Tongue (tissue), 2 donors: ENCODE data around the gene ATXN7. TPM values are rescaled to one million over a fixed set of nuclear protein-coding genes. Genes with fewer than 3 reads are reported as not detected.
A peak's percentile ranks its signal among the peaks of the same experiment; 100 is the strongest.

ENCODE experiments used
- DNase-seq: peaks from one replicate; pipeline ENCODE4 v3.0.0-alpha.2; 2015
- total RNA-seq: library from RNA; depleted of rRNA; stranded (reverse); fragments of >200 nt; gene quantifications from one replicate; pipeline ENCODE4 v1.2.3, GENCODE V29; 2014

Gene ATXN7
- total RNA-seq, 1 donor from 2014 or later = 18.3 TPM

GRCh38 chr3:63966871-63967270 lies 103.2 kb downstream of the ATXN7 start:
- no peak for DNase-seq

- peak; percentile 65 for DNase-seq
Measured at GRCh38 chr3:63967675-63968611, 104.3 kb downstream of the ATXN7 start.

GRCh38 chr3:63968612-63969350 lies 105.1 kb downstream of the ATXN7 start:
- no peak for DNase-seq

GRCh38 chr3:63969876-63970275 lies 106.2 kb downstream of the ATXN7 start:
- no peak for DNase-seq

GRCh38 chr3:63970631-63971475 lies 107.2 kb downstream of the ATXN7 start:
- no peak for DNase-seq

GRCh38 chr3:63972196-63972595 lies 108.5 kb downstream of the ATXN7 start:
- DNase-seq = no peak

- DNase-seq = no peak
Measured at GRCh38 chr3:63972987-63973386, 109.3 kb downstream of the ATXN7 start.

- no peak for DNase-seq
Measured at GRCh38 chr3:63973406-63973805, 109.7 kb downstream of the ATXN7 start.

GRCh38 chr3:63974451-63974850 lies 110.8 kb downstream of the ATXN7 start:
- no peak for DNase-seq

- peak; percentile 75 for DNase-seq
Measured at GRCh38 chr3:63975723-63976122, 112.1 kb downstream of the ATXN7 start.

GRCh38 chr3:63976161-63976871 lies 112.6 kb downstream of the ATXN7 start:
- DNase-seq = peak; percentile 61

- DNase-seq = no peak
Measured at GRCh38 chr3:63976872-63977200, 113.2 kb downstream of the ATXN7 start.

GRCh38 chr3:63977893-63978292 lies 114.2 kb downstream of the ATXN7 start:
- DNase-seq = no peak

GRCh38 chr3:63979093-63979885 lies 115.6 kb downstream of the ATXN7 start:
- DNase-seq = no peak

- no peak for DNase-seq
Measured at GRCh38 chr3:63980019-63980418, 116.4 kb downstream of the ATXN7 start.

- DNase-seq = peak; percentile 54
Measured at GRCh38 chr3:63980830-63981498, 117.3 kb downstream of the ATXN7 start.

- DNase-seq = no peak
Measured at GRCh38 chr3:63981980-63982379, 118.3 kb downstream of the ATXN7 start.

- no peak for DNase-seq
Measured at GRCh38 chr3:63984391-63984790, 120.7 kb downstream of the ATXN7 start.

- DNase-seq = peak; percentile 46
Measured at GRCh38 chr3:63986146-63986545, 122.5 kb downstream of the ATXN7 start.

GRCh38 chr3:63986831-63987230 lies 123.2 kb downstream of the ATXN7 start:
- no peak for DNase-seq
